IMR-90 (cell line): Measurements from ENCODE around the gene RIPPLY3. TPM values are rescaled to one million over a fixed set of nuclear protein-coding genes. Genes with fewer than 3 reads are reported as not detected.

Source experiments
- ATAC-seq: fragments of 200-7000 bp; cut with Tn5 transposase; 2 replicates; pipeline ENCODE4 v1.9.1; 2020; ENCODE audit warnings: low read depth, mild to moderate bottlenecking, moderate library complexity
- BruUV-seq: library from RNA; stranded (reverse); fragments of 400-500 nt; replicated peaks from 2 replicates; lab custom pipeline; 2021; lab: Mats Ljungman, UMichigan
- CTCF ChIA-PET: fragments of 300-600 bp; formaldehyde crosslinking; extraction: SDS; loops from one replicate; lab custom pipeline; 2021; ENCODE audit warnings: antibody characterized with exemption; lab: Yijun Ruan, JAX
- POLR2A ChIA-PET: fragments of 300-600 bp; sonication (Branson Sonifier 250); formaldehyde crosslinking; loops from one replicate; lab custom pipeline; 2022; ENCODE audit warnings: antibody characterized with exemption; ENCODE audit not compliant: unreplicated experiment; lab: Charles Lee
- DNase-seq: peaks from one replicate; pipeline ENCODE4 v3.0.0; 2013
- H2AFZ ChIP-seq: replicated peaks from 2 replicates; pipeline ENCODE3; 2013; ENCODE audit warnings: low read length, mild to moderate bottlenecking; ENCODE audit not compliant: poor library complexity
- H2AK5ac ChIP-seq: 2 replicates; pipeline ENCODE4 v1.6.1; 2013; ENCODE audit warnings: low read depth, low read length, inconsistent platforms
- H2AK9ac ChIP-seq: replicated peaks from 2 replicates; pipeline ENCODE3; 2013; ENCODE audit warnings: mild to moderate bottlenecking, low read depth, low read length, moderate library complexity; ENCODE audit not compliant: poor library complexity
- H2BK120ac ChIP-seq: 2 replicates; pipeline ENCODE4 v1.6.1; 2013; ENCODE audit warnings: low read depth, low read length, inconsistent platforms
- H2BK15ac ChIP-seq: 3 replicates; pipeline ENCODE4 v1.6.1; 2013; ENCODE audit warnings: low read depth, low read length, inconsistent platforms
- H2BK20ac ChIP-seq: 2 replicates; pipeline ENCODE4 v1.6.1; 2013; ENCODE audit warnings: low read depth, mild to moderate bottlenecking, inconsistent platforms, low read length, moderate library complexity
- H2BK5ac ChIP-seq: 2 replicates; pipeline ENCODE4 v1.6.1; 2013; ENCODE audit warnings: mild to moderate bottlenecking, low read depth, low read length, inconsistent platforms; ENCODE audit not compliant: poor library complexity, severe bottlenecking
- H3K14ac ChIP-seq: replicated peaks from 2 replicates; pipeline ENCODE4 v1.6.1; 2013; ENCODE audit warnings: low read depth, low read length, inconsistent platforms
- H3K18ac ChIP-seq: 2 replicates; pipeline ENCODE4 v1.6.1; 2013; ENCODE audit warnings: low read depth, low read length, control low read depth
- H3K23ac ChIP-seq: 2 replicates; pipeline ENCODE4 v1.6.1; 2013; ENCODE audit warnings: low read depth, low read length, inconsistent platforms
- H3K27ac ChIP-seq: 2 replicates; pipeline ENCODE4 v1.5.1; 2013; ENCODE audit warnings: mild to moderate bottlenecking, control low read depth, low read length; ENCODE audit not compliant: insufficient read depth
- H3K27me3 ChIP-seq: 2 replicates; pipeline ENCODE4 v1.6.1; 2013; ENCODE audit warnings: low read length; ENCODE audit not compliant: control insufficient read depth, insufficient read depth
- H3K36me3 ChIP-seq: 2 replicates; pipeline ENCODE4 v1.6.1; 2013; ENCODE audit warnings: low read length, mixed read lengths; ENCODE audit not compliant: control insufficient read depth, insufficient read depth
- H3K4ac ChIP-seq: 2 replicates; pipeline ENCODE4 v1.6.1; 2013; ENCODE audit warnings: low read depth, low read length, inconsistent platforms
- H3K4me1 ChIP-seq: 2 replicates; pipeline ENCODE4 v1.6.1; 2013; ENCODE audit warnings: low read length, mixed read lengths; ENCODE audit not compliant: control insufficient read depth, insufficient read depth
- H3K4me2 ChIP-seq: 2 replicates; pipeline ENCODE4 v1.6.1; 2013; ENCODE audit warnings: low read depth, mild to moderate bottlenecking, control low read depth, low read length, moderate library complexity
- H3K4me3 ChIP-seq: 2 replicates; pipeline ENCODE4 v1.5.1; 2013; ENCODE audit warnings: low read depth, mild to moderate bottlenecking, control low read depth, low read length, moderate library complexity; ENCODE audit not compliant: insufficient read depth
- H3K56ac ChIP-seq: 2 replicates; pipeline ENCODE4 v1.6.1; 2013; ENCODE audit warnings: low read length, inconsistent platforms; ENCODE audit not compliant: insufficient read depth; ENCODE audit errors: extremely low read depth
- H3K79me1 ChIP-seq, 2 experiments: 2 replicates each; pipeline ENCODE4 v1.6.1; 2013; ENCODE audit warnings: low read length in 2 of 2, inconsistent platforms in 1 of 2, low read depth in 1 of 2
- H3K9ac ChIP-seq: 2 replicates; pipeline ENCODE4 v1.6.1; 2013; ENCODE audit warnings: low read depth, low read length, control low read depth
- H3K9me1 ChIP-seq: 2 replicates; pipeline ENCODE4 v1.6.1; 2013; ENCODE audit warnings: low read length, inconsistent platforms; ENCODE audit not compliant: insufficient read depth
- H3K9me3 ChIP-seq: 2 replicates; pipeline ENCODE4 v1.6.1; 2013; ENCODE audit warnings: low read length; ENCODE audit not compliant: control insufficient read depth, insufficient read depth
- H4K20me1 ChIP-seq: 2 replicates; pipeline ENCODE4 v1.6.1; 2013; ENCODE audit warnings: low read length, inconsistent platforms; ENCODE audit not compliant: insufficient read depth
- H4K5ac ChIP-seq: 2 replicates; pipeline ENCODE4 v1.6.1; 2013; ENCODE audit warnings: mild to moderate bottlenecking, low read depth, low read length, control low read depth
- H4K8ac ChIP-seq, 2 experiments: 2 replicates each; pipeline ENCODE4 v1.6.1; 2013; ENCODE audit warnings: low read depth in 2 of 2, low read length in 2 of 2, control low read depth in 1 of 2, inconsistent platforms in 1 of 2
- H4K91ac ChIP-seq: 2 replicates; pipeline ENCODE4 v1.6.1; 2013; ENCODE audit warnings: low read depth, low read length, inconsistent platforms; ENCODE audit not compliant: insufficient read depth
- BHLHE40 ChIP-seq: fragments of 150-350 bp; IDR thresholded peaks from 2 replicates; pipeline ENCODE4 v1.6.1; 2016; ENCODE audit warnings: mild to moderate bottlenecking, low read depth, low read length
- CHD1 ChIP-seq: IDR thresholded peaks from 2 replicates; pipeline ENCODE4 v1.6.1; 2012; ENCODE audit warnings: low read depth, low read length, improper control_type of control experiment
- CTCF ChIP-seq: conservative IDR thresholded peaks from 2 replicates; pipeline ENCODE4 v1.5.1; 2012; ENCODE audit warnings: mild to moderate bottlenecking, low read depth, low read length, improper control_type of control experiment
- MAFK ChIP-seq: IDR thresholded peaks from 2 replicates; pipeline ENCODE4 v1.6.1; 2012; ENCODE audit warnings: low read depth, low read length, improper control_type of control experiment
- NFE2L2 ChIP-seq: fragments of 150-350 bp; IDR thresholded peaks from 2 replicates; pipeline ENCODE4 v1.6.1; 2016; ENCODE audit warnings: low read depth, mild to moderate bottlenecking, low read length
- RCOR1 ChIP-seq: IDR thresholded peaks from 2 replicates; pipeline ENCODE4 v1.6.1; 2012; ENCODE audit warnings: mild to moderate bottlenecking, low read length, improper control_type of control experiment; ENCODE audit not compliant: insufficient replicate concordance
- WGBS, 2 experiments: methylation state at CpG; one replicate each; pipeline versions ENCODE4 v1.1.5 to v1.1.7; 2013; ENCODE audit warnings: missing lambda C conversion rate in 2 of 2; ENCODE audit not compliant: insufficient read length in 1 of 2; ENCODE audit errors: extremely low coverage in 2 of 2; 5-methylcytosine and 5-hydroxymethylcytosine counted together
- dilution Hi-C: fragments of 300-500 bp; cut with HindIII; formaldehyde crosslinking; loops from one replicate; pipeline ENCODE4 v1.14.3; 2018; ENCODE audit warnings: low sequenced_read_pairs; ENCODE audit not compliant: unreplicated experiment
- in situ Hi-C: fragments of 300-500 bp; cut with MboI; formaldehyde crosslinking; loops from 3 replicates; pipeline ENCODE4 v1.14.3; 2019; ENCODE audit warnings: low sequenced_read_pairs, inconsistent platforms, mixed read lengths
- intact Hi-C: fragments of 100-400 bp; cut with micrococcal nuclease; formaldehyde crosslinking; loops from 2 replicates; pipeline ENCODE4 v1.10.0; 2022
- polyA plus RNA-seq, 3 experiments: library from polyadenylated mRNA; depleted of rRNA; stranded (reverse); fragments of >200 nt; gene quantifications; 2 replicates each; pipeline ENCODE4 v1.2.3, GENCODE V29; 2012; ENCODE audit warnings: low replicate concordance in 1 of 3
- total RNA-seq: library from RNA; depleted of rRNA; stranded (reverse); fragments of >200 nt; gene quantifications from 2 replicates; pipeline ENCODE4 v1.2.3, GENCODE V29; 2012

Gene RIPPLY3
- total and polyA plus RNA-seq, 2 of the 4 experiments (the other 2 are of a cell fraction), result 0.10 TPM; not detected in 1

- Histone ChIP-seq H2BK20ac (no peak overlapping the region), H3K36me3 (no peaks in the 10 kb centered on the region), H2BK5ac (no peak overlapping the region), H3K4ac (no peak overlapping the region), H3K14ac (no peak overlapping the region), H3K4me3 (no peak overlapping the region), H4K91ac (no peak overlapping the region), H3K9me1 (peaks cover 4% of the 10 kb centered on the region), H3K56ac (no peak overlapping the region), H4K8ac (no peak overlapping the region), H3K27me3 (no peaks in the 10 kb centered on the region), H2AK9ac (no peak overlapping the region), H3K27ac (no peak overlapping the region), H4K5ac (no peak overlapping the region), H2BK120ac (no peak overlapping the region), H3K9me3 (no peaks in the 10 kb centered on the region), H3K23ac (no peak overlapping the region), H3K9ac (no peak overlapping the region), H2AK5ac (no peak overlapping the region), H4K20me1 (peaks cover 4% of the 10 kb centered on the region; the same call in 1 of the 2 replicates), H3K79me1 (peaks cover 0 to 4% of the 10 kb centered on the region in 2 experiments; a peak in 1 of 4 replicates), H3K4me1 (peaks cover 5% of the 10 kb centered on the region), H3K18ac (no peak overlapping the region), H3K4me2 (no peak overlapping the region), H2BK15ac (no peak overlapping the region), H2AFZ (no peak overlapping the region)
- dilution Hi-C loops (no loop called here), in situ Hi-C loops (no loop called here), intact Hi-C loops (no loop called here)
- WGBS, 2 experiments, result 33% methylated on average over 1 of the region's 2 CpGs; no CpG with 5 or more reads in 1 of the 2 experiments
- BruUV-seq, result no TSS peak
- no peak for DNase-seq
- TF ChIP-seq RCOR1 (no peak), NFE2L2 (no peak), BHLHE40 (no peak), MAFK (no peak), CHD1 (no peak), CTCF (no peak)
- CTCF ChIA-PET, result no interaction called here
- no peak for ATAC-seq
- POLR2A ChIA-PET, result no interaction called here
These were observed 48.9 kb downstream of the RIPPLY3 start for GRCh38 chr21:37055271-37055855.
